ENCODE measurements around the gene LEAP2.

DNA sequence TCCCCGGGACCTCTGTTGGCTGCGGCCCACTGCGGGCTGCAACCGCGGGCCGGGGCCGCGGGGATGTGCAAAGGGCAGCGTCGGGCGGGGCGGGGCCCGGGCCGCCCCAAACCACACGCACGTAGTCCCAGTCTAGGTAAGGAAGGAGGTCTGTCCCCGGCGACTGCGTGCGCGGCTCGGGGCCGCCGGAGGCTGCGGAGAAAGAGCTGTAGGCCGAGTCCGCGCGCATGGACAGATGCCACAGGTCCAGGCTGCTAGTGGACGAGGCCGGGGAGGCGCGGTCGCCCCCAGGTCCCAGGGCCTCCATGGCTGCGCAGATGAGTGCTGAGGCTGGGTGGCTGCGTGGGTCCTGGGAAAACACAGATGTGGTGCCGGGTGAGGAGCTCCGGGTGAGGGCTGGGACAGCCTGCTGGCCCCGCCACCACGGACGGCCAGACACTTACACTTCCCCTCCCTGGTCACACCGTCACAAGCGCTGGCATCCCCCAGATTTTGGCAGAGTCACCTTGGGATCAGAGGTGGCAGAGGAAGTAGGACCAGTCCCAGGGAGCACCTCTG lies 47.6 kb upstream of the LEAP2 start:
- TF ChIP-seq SP1 (IDR thresholded peaks at IDR 0.05; ENCODE audit: low read depth, low read length), result no peak
- TF ChIP-seq CTCF (IDR thresholded peaks at IDR 0.05; ENCODE audit: control extremely low read depth in 1 of 3, insufficient read depth in 1 of 3, low read depth in 1 of 3, low read length in 3 of 3), result no peak
- no peak for TF ChIP-seq KDM1A (IDR thresholded peaks at IDR 0.05; ENCODE audit: borderline replicate concordance, low read length)
- TF ChIP-seq MAX (IDR thresholded peaks at IDR 0.05), result no peak; the same call in 1 of the 2 replicates
- TF ChIP-seq PHF8 (conservative IDR thresholded peaks at IDR 0.05; ENCODE audit: low read depth, low read length), result no peak; the same call in 1 of the 2 replicates
- no peak for TF ChIP-seq POLR2A (IDR thresholded peaks at IDR 0.05; ENCODE audit: control extremely low read depth in 1 of 2, low read depth in 2 of 2, low read length in 2 of 2)
- TF ChIP-seq MAFK (IDR thresholded peaks at IDR 0.05; ENCODE audit: low read depth, low read length), result no peak
- TF ChIP-seq ASH2L (IDR thresholded peaks at IDR 0.05; ENCODE audit: low read length), result peak; percentile 35
- no peak for TF ChIP-seq CHD2 (IDR thresholded peaks at IDR 0.05; ENCODE audit: low read length)
- TF ChIP-seq CHD1 (IDR thresholded peaks at IDR 0.05; ENCODE audit: low read depth, low read length), result no peak
- TF ChIP-seq CBX8 (IDR thresholded peaks at IDR 0.05; ENCODE audit: borderline replicate concordance, low read depth, low read length), result no peak

Data from H1 (cell line).